Transverse colon (tissue), 4 donors: Measurements from ENCODE around the gene CLP1. TPM values are rescaled to one million over a fixed set of nuclear protein-coding genes. Genes with fewer than 3 reads are reported as not detected.

Experiments
- DNase-seq: peaks from one replicate; pipeline ENCODE4 v3.0.0-alpha.2; 2019
- H3K27ac ChIP-seq, 4 donors: fragments of 200-600 bp; sonication (generic); 2 replicates each; pipeline ENCODE4 v1.5.1; 2016 to 2018; ENCODE audit warnings: inconsistent platforms in 4 of 4
- H3K27me3 ChIP-seq: fragments of 200-600 bp; sonication (generic); 2 replicates; pipeline ENCODE4 v1.5.1; 2017; ENCODE audit warnings: inconsistent platforms
- H3K36me3 ChIP-seq, 4 donors: fragments of 200-600 bp; sonication (generic); 2 replicates each; pipeline ENCODE4 v1.5.1; 2017 to 2019; ENCODE audit warnings: inconsistent platforms in 4 of 4
- H3K4me1 ChIP-seq, 4 donors: fragments of 200-600 bp; sonication (generic); 2 replicates each; pipeline ENCODE4 v1.5.1; 2017 to 2020; ENCODE audit warnings: inconsistent platforms in 4 of 4
- H3K4me3 ChIP-seq, 4 donors: fragments of 200-600 bp; sonication (generic); 1 replicate in 1 of 4; 2 replicates in 3 of 4; pipeline versions ENCODE4 v1.5.1 to v1.6.1; 2017 to 2019; ENCODE audit warnings: inconsistent platforms in 4 of 4
- H3K9me3 ChIP-seq, 2 donors: fragments of 200-600 bp; sonication (generic); 2 replicates each; pipeline ENCODE4 v1.5.1; 2017 to 2019; ENCODE audit warnings: inconsistent platforms in 2 of 2
- EP300 ChIP-seq: sonication (generic); formaldehyde crosslinking; IDR thresholded peaks from one replicate; pipeline ENCODE4 v1.6.1; 2017; ENCODE audit warnings: antibody characterized with exemption, low read depth
- POLR2A ChIP-seq: fragments of 450-650 bp; IDR thresholded peaks from one replicate; pipeline ENCODE4 v1.6.1; 2016; ENCODE audit warnings: antibody characterized with exemption, mild to moderate bottlenecking, moderate library complexity
- POLR2AphosphoS5 ChIP-seq, 3 donors: sonication (generic); formaldehyde crosslinking; IDR thresholded peaks; one replicate each; pipeline ENCODE4 v1.6.1; 2016; ENCODE audit warnings: antibody characterized with exemption in 3 of 3
- WGBS, 2 donors: methylation state at CpG; one replicate each; pipeline ENCODE4 v1.1.5; 2018; ENCODE audit warnings: low coverage in 1 of 2; 5-methylcytosine and 5-hydroxymethylcytosine counted together
- in situ Hi-C, 4 donors: fragments of 200-750 bp; cut with MboI; loops; one replicate each; pipeline versions ENCODE4 v1.15.0 to v1.15.1; 2017; ENCODE audit warnings: low sequenced_read_pairs in 3 of 4, low pct_ligation_motif_present in 1 of 4, low pct_unique_long_range_greater_than_20kb in 1 of 4
- intact Hi-C: fragments of 100-400 bp; cut with DNase I; formaldehyde crosslinking; loops from one replicate; pipeline ENCODE4 v1.15.1; 2023; ENCODE audit warnings: low total_unique reads
- total RNA-seq, 4 donors: library from RNA; depleted of rRNA; stranded (reverse); fragments of >200 nt; gene quantifications; one replicate each; pipeline ENCODE4 v1.1.0, GENCODE V29; 2016
- TF ChIP-seq, protein P1 (sequence below), 5 experiments: fragments of 200-600 bp in 3 of 5; fragments of 450-650 bp in 2 of 5; sonication (generic) in 3 of 5; IDR thresholded peaks; 1 replicate in 2 of 5; 2 replicates in 3 of 5; pipeline ENCODE4 v1.5.1; 2016 to 2017; ENCODE audit warnings: antibody characterized with exemption in 5 of 5, inconsistent platforms in 3 of 5, mild to moderate bottlenecking in 2 of 5, moderate library complexity in 1 of 5

Gene CLP1
- total RNA-seq, 4 donors from 2014 or later: 10.0 to 24.7 (median 11.6) TPM; not detected in 1

DNA sequence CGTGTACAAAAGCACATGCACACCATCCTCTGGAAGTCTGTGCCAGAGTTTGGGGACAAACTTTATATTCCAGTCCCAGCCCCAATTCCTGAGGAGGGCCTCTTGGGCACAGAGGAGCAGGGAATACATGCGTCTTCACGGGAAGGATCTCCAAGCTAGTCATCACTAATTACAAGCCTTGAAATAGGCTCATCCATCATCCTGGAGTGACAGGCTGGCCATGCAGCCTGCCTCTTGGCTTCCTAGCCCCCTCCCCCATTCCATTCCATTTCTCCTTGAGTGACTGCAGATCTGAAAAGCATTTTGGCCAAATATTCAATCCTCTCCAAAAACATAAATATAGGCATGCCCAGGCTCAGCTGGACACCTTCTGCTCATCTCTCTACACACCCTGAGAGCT, 35.3 kb upstream of the CLP1 start:
- no peak for DNase-seq
- peaks cover 6 to 9% of the 10 kb centered on the region in 2 donors for H3K9me3 ChIP-seq
- in situ Hi-C loops: no loop called here
- TF ChIP-seq EP300 (no peak), POLR2AphosphoS5 (IDR thresholded peaks at IDR 0.05) (no peak), POLR2A (no peak)
- TF ChIP-seq, protein P1, sequence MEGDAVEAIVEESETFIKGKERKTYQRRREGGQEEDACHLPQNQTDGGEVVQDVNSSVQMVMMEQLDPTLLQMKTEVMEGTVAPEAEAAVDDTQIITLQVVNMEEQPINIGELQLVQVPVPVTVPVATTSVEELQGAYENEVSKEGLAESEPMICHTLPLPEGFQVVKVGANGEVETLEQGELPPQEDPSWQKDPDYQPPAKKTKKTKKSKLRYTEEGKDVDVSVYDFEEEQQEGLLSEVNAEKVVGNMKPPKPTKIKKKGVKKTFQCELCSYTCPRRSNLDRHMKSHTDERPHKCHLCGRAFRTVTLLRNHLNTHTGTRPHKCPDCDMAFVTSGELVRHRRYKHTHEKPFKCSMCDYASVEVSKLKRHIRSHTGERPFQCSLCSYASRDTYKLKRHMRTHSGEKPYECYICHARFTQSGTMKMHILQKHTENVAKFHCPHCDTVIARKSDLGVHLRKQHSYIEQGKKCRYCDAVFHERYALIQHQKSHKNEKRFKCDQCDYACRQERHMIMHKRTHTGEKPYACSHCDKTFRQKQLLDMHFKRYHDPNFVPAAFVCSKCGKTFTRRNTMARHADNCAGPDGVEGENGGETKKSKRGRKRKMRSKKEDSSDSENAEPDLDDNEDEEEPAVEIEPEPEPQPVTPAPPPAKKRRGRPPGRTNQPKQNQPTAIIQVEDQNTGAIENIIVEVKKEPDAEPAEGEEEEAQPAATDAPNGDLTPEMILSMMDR (IDR thresholded peaks at IDR 0.05): no peak
- no peak overlapping the region for H3K4me3 ChIP-seq
- H3K4me1 ChIP-seq: no peaks in the 10 kb centered on the region
- H3K27ac ChIP-seq: no peak overlapping the region
- H3K27me3 ChIP-seq: no peaks in the 10 kb centered on the region
- WGBS, 2 donors: 40 to 69% methylated on average over 2 to 3 of the region's 3 CpGs
- H3K36me3 ChIP-seq: no peaks in the 10 kb centered on the region
- intact Hi-C loops: no loop called here

- DNase-seq: no peak
- no peaks in the 10 kb centered on the region for H3K36me3 ChIP-seq
- peaks cover 0 to 3% of the 10 kb centered on the region in 2 donors for H3K9me3 ChIP-seq
- TF ChIP-seq POLR2AphosphoS5 (IDR thresholded peaks at IDR 0.05) (no peak), EP300 (no peak), POLR2A (no peak)
- TF ChIP-seq, protein P1 (IDR thresholded peaks at IDR 0.05): no peak
- H3K27ac ChIP-seq: no peak overlapping the region
- WGBS, 2 donors: 56 to 90% methylated on average over 1 to 2 of the region's 2 CpGs
- H3K27me3 ChIP-seq: no peaks in the 10 kb centered on the region
- in situ Hi-C loops (loop anchor here in 3 of 4 donors (25.0 kb wide), 2 partner anchors 163 to 288 kb away; partner anchors contain the start of genes P2RX3 (in 2 of the 3), RTN4RL2 (in 2 of the 3) and SSRP1 (in 2 of the 3)), intact Hi-C loops (no loop called here)
- H3K4me1 ChIP-seq: no peaks in the 10 kb centered on the region
- H3K4me3 ChIP-seq: no peak overlapping the region
These were observed 32.7 kb upstream of the CLP1 start for GRCh38 chr11:57624864-57625263.

DNA sequence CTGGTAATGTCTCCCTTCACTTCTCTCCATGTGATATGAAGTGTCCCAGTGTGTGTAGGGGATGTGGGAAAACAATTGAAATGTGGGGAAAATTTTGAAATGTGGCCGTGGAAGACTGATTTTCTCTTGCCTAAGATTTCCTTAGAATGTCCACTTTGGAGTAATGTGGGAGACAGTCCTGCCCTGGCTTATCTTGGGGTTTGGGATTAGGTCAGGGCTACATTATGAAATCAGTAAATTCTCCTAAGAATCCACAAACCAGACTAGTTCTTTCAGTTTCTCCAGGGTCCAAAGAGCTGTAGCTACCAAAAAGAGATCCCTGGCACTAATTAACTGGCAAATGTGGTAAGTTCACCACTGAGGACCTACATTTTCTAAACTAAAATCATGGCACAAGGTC, 30.7 kb upstream of the CLP1 start:
- Histone ChIP-seq H3K36me3 (no peaks in the 10 kb centered on the region), H3K27ac (no peak overlapping the region), H3K9me3 (no peaks in the 10 kb centered on the region), H3K4me3 (no peak overlapping the region), H3K27me3 (peaks cover 3% of the 10 kb centered on the region), H3K4me1 (no peaks in the 10 kb centered on the region)
- intact Hi-C loops: no loop called here
- TF ChIP-seq EP300 (no peak), POLR2AphosphoS5 (IDR thresholded peaks at IDR 0.05) (no peak), POLR2A (no peak)
- TF ChIP-seq, protein P1 (IDR thresholded peaks at IDR 0.05): no peak
- DNase-seq: no peak
- in situ Hi-C loops: loop anchor here in 3 of 4 donors (25.0 kb wide), 2 partner anchors 165 to 290 kb away; partner anchors contain the start of genes P2RX3 (in 2 of the 3), RTN4RL2 (in 2 of the 3) and SSRP1 (in 2 of the 3)
- 43 to 75% methylated on average over 1 of the region's 1 CpG for WGBS, 2 donors

- Histone ChIP-seq H3K36me3 (no peaks in the 10 kb centered on the region), H3K27me3 (peaks cover 25% of the 10 kb centered on the region), H3K9me3 (no peaks in the 10 kb centered on the region), H3K4me3 (no peak overlapping the region), H3K4me1 (no peaks in the 10 kb centered on the region), H3K27ac (no peak overlapping the region)
- no peak for TF ChIP-seq EP300
- no peak for TF ChIP-seq POLR2A
- TF ChIP-seq POLR2AphosphoS5 (IDR thresholded peaks at IDR 0.05): no peak
- in situ Hi-C loops: loop anchor here in 3 of 4 donors (10.0 to 25.0 kb wide), 3 partner anchors 55 to 293 kb away; partner anchors contain the start of genes P2RX3 (in 2 of the 3), RTN4RL2 (in 2 of the 3) and SSRP1 (in 2 of the 3)
- no peak for DNase-seq
- 35 to 65% methylated on average over 2 of the region's 2 CpGs for WGBS, 2 donors
- intact Hi-C loops: no loop called here
These were observed 27.4 kb upstream of the CLP1 start for GRCh38 chr11:57630171-57630570.
